HG02840 (cell line): ENCODE results near the gene ELP5.
"Not testable (repeated sequence)": the region's sequence is repeated elsewhere in the genome, so short reads cannot be mapped to it uniquely, and the experiment has no call there.

Source experiments
- ATAC-seq: cut with Tn5 transposase; IDR thresholded peaks from one replicate; pipeline ENCODE4 v1.9.1; 2021; ENCODE audit warnings: mild to moderate bottlenecking, moderate library complexity, moderate number of reproducible peaks; ENCODE audit not compliant: unreplicated experiment, low FRiP score

ELP5 gene

DNA sequence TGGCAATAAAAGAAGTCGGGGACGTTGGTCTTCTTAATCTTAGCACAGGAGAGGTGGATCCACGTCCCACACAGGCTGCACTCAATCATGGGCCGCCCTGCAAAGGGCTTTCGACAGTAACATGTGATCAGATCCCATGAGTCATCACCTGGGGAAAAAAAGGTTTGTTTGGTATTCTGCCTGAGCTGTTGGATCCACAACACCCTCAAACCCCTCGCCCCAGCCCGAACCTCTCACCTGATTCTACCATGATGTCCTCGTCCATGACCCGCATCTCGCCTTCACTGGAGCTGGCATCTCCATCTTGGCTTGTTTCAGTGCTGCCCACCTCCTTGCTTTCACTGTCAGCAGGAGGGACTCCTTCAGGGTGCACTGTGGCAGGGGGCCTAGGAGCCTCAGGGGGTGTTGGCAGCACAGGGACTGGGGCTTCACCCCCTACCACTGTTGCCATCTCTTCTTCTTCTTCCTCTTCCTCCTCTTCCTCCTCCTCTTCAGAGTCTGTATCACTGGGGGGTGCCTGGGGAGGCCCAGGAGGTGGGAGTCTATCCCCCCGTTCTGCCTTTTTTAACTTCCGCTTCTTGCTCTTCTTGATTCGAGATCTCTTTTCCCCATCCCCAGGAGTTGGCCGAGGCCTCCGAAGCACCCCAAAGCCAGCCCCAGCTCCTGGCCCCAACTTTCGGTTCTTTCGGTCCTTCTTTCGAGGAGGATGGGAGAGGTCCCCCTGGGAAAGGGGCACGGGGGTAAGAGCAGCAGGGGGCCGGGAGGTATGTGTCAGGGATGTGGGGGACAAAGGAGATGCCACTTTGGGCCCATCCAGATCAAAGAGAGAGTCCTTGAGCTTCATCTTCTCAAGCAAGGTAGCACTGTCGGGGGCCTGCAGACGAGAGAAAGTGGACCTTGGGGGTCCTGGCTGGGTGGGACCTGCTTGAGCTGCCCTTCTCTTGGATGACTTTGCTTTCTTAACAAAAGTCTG lies 16.0 kb upstream of the ELP5 start:
- no peak for ATAC-seq

DNA sequence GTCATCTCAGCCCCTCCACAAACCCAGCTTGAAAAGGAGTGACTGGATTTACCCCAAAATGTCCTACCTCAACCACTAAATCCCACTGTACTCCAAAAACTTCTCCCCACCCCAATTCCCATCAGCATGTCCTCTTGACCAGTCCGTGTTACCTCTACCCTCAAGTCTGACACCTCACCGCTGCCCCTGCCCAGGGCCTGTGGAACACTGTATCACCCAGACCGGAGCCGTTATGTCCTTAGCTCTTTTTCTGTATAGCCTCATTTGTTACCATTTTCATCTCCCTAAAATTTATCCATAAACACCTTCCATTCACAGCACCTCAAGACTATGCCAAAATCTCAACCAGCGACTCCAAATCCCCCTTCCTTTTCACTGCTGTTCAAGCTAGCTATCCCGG lies 15.2 kb upstream of the ELP5 start:
- ATAC-seq, result no peak

DNA sequence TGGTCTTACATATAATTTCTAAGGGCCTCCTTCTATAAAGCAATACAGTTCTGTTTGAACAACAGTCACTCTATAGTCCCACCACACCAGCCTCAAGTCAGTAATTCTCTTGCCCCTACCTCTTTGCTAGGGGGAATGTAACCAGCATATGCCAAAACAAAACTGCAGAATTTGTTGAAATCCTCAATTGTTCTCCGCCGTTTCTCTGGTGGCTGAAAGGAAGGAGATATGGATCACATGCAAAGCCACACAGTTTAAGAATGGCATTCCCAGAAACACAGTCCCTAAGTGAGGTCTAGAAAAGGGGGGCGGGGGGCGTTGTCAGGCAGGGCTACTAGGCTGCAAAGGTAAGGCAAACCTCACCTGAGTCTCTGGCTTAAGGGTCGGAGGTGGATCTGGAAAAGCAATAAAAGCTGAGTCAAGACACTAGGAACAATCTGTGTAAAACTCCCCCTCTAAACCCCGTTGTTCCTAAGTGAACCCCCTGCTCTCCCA lies 14.7 kb upstream of the ELP5 start:
- no peak for ATAC-seq

DNA sequence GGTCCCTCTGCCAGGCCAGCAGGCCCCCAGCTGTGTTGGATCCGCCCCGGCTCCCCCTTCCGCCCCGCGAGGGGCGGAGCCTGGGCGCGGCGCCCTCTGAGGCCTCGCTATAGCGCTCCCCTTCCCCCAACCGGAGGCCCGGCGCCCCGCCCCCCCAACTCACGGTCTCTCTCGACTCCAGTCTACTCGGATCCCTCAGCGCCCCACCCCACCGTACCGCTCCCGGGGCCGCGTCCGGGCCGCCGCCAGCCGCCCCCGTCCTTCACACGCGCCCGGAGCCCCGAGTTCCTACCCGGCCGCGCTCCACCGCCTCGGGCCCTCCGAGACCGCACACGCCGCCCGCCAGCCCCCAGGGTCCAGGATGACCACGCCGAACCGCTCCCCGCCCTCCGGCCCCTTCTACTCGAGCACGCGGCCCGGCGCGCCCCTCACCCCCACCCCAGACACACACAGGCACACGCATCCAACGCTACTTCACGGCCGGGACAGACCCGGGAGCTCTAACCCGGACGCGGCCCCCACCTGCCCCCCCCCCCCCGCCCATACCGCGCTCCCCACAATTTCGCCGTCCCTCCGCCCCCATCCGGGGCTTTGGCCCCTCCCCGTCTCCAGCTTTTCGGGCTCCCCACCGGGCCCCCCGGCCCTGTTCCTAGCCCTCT lies 14.1 kb upstream of the ELP5 start:
- no peak for ATAC-seq

DNA sequence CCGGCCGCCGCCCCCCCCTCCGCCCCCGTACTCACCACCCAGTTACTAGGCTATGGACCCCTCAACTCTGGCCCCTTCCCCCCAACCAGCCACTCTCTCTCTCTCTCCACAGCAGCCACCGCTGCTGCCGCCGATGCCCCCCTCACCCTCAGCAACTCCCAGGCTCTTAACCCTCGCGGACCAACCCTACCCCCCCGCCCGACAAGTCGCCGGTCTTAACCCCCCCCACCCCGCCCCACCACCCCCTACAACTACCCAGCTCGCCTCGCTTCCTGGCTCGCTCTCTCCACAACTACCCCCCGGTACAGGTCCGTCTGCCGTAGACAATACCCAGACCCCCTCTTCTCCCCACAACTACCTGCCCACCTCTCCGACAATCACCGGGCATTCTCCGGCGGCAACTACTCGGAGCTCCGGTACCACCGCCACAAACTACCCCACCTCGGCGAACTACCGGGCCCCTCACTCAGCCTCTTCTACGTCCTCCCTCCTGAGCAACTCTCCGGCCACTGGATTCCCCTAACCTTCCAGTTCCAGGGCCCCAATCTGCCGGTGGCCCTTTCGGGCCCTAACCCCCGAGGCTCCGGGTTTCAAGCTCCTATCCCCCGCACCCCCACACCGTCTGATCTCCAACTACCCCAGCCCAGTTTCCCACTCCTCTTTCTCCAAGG lies 13.5 kb upstream of the ELP5 start:
- no peak for ATAC-seq

DNA sequence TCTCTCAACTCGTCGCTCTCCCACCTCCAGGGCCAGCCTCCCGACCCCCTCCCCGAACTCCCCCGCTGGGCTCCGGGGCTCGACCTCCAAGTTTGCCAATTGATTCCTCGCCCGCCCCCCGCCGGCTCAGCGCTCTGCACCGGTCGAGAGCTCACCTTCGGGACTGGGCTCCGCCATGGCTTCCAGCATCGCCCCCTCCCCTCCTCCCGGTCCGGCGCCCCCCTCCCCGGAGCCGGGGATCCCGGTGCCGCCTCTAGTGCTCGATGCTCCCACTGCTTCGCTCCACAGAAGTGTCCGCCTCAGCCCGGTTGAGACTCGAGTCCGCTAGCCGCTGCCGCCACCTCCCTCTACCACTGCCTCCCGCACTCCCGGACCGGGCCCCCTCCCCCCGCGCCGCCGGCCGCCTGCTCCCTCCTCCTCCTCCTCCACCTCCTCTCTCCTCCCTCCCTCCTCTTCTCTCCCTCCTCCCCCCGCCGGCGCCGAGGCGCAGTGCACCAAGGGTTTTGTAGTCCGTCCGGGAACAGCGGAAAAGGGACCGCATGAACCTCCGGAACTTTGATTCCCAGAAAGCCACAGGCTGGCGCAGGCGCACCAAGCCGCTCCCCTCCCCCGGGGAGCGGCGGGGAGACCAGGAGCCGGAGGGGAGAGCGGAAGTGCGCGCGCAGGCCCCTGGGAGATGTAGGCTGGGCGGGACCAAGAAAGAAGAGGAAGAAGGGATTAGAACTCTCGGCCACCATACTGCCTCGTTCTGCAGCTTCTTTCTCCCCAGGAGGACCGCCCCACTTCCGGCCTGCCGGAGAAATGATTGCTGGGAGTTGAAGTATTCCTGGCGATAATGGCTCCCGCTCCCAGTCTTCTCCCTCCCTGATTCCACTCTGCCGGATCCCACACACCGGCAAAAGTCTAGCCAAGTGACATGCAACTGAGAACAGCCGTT lies 12.7 kb upstream of the ELP5 start, which contains the start of gene PHF23:
Gene PHF23 (minus strand): TSS at position 367 of the 937 bp plus-strand sequence. CDS start 178 bp downstream, at position 189.
- ATAC-seq, result peak; percentile 47

DNA sequence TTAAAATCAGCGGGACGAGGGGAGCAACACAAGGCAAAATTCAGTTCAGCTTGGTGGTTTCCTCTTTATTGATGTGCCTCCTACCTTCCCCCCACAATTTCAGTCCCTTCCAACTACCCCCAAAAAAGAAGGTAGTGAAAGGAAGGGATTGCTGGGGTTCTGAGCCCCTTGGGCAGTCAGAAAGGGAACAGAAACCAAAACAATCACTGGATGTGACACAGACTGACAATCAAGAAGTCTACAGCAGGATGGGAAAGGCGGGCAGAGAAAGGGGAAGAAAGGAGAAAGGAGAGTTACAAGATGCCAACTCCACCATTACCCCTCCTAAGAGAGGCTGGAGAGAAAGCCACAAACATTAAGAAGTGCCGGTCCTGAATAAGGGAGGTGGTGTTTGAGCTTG lies 11.6 kb upstream of the ELP5 start:
- no peak for ATAC-seq

DNA sequence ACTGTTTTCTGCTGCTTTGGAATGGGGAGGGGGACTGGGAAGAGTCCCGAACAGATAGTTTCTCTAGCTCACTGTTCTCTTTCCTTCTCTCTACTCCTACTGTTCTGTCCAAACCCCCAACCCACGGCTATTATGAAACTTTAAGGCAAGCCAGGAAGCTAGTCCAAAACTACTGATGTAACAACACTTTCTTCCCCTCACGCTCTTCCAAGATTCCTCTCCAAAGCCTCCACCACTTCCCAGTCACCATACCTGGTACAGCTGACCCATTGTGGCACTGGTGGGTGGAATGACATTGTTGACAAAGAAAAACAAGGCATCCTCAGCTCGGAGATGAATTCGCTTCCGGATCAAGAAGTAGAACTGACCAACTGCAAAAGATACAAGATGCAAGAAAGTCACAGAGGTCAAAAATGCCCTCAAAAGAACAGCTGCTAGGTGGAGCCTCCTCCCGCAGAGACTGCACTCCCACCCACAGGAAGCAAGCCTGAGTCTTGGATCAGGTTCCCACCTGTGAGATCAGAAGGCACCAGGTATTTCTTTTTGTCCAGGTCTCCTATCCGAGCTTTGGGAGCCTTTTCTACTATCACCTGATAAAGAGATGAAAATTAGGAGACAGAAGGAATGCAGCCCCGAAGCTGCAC lies 10.8 kb upstream of the ELP5 start:
- no peak for ATAC-seq

DNA sequence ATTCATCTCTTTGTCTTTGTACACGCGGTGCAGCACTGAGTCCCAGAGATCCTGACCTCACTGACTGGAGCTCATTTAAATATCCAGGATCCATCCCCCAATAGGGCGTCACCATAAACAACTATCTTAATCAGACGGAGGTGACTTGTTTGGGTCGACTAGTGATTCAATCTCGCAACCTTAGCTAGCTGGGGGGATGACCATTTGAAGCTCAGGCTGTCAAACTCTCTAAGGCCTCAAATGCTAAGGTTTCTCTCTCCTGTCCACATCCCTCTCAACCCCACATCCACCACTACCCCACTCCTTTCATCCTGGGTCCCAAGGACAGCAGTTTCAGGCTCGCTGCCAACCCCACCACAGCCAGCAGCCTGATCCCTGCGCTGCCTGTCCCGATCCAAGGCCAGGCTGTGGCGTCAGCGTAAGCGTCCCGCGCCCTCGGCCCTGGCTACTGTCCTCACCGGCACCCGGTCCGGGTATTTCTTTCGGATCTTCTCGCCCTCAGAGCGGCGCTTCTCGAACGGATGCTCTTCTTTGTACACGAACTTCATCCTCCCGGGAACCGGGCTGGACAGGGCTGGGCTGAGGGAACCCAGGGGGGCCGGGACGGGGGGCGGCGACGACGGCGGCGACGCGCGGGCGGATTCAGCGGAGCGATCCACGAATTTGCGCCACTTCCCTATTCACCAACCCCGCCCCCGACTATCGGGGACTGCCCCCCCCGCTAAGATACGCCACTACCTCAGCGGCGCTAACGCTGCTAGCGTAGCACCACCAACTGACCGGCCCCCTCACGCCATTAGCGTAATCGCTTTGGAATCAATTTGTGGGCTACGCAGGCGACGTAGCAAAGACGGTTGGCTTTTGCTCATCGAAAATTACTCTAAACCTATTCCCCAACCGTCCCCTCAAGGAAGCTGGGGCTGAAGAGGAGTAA lies 10.0 kb upstream of the ELP5 start, which contains the start of gene GABARAP:
Gene GABARAP (minus strand): TSS at position 667 of the 934 bp plus-strand sequence. CDS start 119 bp downstream, at position 548.
- peak; percentile 41 for ATAC-seq

DNA sequence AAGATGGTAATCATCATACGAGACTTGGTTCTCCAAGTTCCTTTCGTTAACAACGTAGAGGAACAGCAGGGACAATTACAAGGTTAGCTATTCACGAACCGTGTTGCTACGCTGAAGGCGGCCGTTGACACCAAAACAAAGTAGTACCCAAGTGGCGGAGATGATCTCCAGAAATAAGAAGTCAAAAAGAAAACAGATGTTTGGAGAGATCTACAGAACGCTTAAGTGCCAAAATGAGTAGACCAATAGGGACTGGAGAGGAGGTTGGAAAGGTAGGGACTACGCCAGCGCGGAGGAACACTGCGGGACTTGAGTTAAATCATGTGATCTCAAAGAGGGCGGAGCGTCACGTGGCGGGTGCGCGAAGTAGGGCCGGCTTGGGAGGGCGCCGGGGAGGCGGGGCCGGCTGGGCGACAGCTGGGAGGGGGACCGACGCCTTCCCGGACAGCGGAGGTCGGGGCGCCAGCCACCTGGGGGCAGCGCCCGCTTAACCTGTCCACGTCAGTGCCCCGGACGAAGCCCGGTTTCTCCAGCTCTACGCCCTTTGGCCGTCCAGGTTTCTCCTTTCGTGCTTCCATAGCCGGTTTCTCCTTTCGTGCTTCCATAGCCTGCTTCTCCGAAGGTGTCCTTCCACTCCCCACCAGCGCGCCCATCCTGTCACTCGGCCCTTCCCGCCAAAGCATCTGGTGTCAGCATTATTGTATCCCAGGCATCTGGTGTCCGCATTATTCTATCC lies 9.1 kb upstream of the ELP5 start:
- peak; percentile 62 for ATAC-seq

DNA sequence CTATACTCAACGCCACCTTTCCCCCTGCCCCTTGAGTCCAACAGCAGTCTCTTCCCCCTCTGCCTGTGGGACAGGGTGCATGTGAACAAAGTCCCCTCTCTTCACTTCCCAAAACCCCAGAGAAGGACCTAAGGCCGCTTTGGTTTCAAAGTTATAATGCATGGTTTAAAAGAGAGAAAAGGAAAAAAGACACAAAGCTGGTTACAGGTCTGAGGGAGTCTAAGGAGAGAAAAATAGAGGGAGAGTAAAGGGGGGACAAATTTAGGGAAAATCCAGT lies 8.6 kb upstream of the ELP5 start:
- no peak for ATAC-seq

DNA sequence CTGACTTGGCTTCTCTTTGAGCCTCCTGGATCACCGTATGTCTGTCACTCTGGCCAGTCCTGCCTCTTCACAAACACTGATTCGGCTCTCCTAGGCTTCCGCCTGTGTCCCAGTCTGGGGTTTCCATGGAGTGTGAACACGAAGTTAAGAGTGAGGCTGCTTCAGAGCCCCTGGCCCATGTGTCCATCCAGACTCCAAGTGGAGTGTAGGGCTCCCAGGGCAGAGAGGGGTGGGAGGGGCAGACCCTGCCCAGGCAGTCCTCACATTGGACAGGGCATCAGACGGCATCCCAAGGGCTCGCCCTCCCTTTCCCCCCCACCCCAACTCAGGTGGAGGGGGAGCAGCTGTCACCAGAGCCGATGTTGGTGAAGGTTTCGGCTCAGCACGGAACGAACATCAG lies 8.2 kb upstream of the ELP5 start:
- not testable (repeated sequence) for ATAC-seq

DNA sequence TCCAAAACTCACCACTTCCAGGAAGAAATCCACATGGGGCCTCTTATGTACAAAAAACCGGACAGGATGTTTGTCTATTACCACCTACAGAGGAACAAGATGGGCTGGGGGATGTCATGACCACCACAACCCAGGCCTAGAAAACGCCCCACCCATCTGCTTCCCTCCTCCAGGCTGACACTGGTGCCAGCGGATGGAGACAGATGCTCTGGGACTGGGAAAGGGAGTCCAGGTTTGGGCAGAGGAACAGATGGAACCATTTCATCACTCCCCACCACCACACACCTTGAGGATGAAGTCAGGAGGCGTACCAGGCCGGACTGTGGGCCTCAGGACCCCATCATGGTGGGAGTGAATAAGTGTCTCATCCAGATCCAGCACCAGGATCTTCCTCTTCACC lies 5.2 kb upstream of the ELP5 start:
- no peak for ATAC-seq

DNA sequence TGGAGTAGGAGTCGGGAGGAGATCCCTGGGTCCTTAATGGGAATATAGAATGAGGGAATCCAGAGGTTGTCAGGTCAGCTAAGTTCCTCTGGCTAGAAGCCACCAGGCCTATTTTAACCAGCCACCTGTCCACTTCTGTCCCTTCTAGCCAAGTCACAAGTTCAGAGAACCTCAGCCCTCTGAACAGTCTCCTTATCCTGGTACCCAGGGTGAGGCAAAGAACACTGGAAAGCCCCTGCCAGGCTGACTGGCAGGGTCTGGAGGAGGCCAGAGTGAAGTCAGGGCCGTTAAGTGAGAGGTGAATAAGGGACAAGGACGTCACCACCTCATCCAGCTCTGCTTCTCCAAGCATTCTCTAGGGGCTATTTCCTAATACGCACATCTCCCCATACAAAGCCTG lies 3.2 kb upstream of the ELP5 start:
- no peak for ATAC-seq

DNA sequence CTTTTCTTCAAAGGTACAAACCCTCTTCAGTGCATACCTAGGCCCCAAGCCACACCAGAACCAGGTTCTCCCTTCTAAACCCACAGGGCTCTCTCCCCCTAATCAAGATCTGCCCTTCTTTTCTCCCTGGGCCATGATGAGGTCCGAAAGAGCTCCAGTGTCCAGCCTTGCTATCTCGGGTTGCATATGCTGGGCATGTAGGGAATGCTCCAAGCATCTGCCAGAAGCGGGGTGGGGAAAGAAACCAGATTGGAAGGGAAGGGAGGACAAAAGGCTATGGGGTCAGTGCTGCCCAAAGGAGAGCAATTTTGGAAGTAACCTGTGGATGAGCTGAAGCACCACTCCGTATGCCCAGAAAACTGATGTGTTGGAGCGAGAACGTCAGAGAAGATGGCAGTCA lies 2.8 kb upstream of the ELP5 start:
- ATAC-seq, result no peak

DNA sequence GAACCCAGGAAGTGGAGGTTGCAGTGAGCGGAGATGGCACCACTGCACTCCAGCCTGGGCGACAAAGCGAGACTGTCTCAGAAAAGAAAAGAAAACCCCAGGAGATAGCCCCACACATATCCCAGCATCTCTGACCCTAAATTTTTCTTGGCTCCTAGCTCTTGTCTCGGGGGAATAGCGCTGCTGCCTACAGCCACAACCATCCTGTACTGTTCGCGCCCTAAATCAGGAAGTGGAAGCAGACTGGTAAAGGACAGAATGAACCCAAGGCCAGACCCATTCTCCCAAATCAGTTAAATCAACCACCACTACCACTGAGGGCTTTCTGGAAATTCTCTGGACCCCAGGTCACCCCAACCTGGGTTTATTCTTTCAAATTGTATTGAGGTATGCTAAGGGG lies 2.2 kb upstream of the ELP5 start:
- no peak for ATAC-seq

DNA sequence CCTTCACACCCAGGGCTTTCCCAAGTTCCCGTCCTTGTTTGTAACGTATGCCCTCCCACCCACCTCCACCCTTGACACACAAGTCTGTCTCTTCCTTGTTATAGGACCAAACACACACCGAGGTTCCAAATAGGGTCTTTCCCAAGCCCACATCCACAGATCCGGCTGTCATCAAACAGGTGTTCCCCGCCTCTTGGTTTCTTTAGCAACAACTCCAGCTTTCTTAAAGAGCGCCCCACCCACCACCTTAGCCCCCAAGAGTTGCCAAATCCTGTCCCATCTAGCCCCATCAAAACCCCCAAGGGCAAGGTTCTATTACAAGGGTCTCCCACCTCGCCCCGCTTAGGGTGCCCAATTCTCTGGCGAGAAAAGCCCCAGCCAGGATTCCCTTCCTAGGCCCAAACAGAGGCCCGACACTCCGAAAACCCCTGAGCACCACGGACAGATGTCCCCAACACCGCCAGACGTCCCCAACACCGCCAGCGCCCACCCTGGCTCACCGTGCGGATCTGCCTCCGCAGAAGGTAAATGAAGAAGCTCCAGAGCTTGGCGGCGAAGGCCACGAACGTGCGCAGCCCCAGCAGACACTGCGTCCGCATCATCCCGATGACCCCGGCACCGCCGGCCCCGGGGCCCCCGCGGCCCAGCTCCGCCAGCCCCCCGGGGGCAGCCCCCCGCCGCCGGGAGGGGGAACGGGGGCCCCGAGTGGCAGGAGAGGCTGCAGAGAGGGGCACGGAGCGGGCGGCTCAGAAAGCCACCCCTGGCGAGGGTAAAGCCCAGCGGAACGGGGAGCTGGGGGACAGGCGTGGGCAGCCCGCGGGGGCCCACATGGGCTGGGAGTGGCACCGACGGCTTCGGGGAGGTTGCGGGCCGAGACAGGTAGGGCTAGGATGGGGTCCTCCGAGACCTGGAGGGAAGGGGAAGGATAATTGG lies 1.1 kb upstream of the ELP5 start:
- ATAC-seq, result no peak
